Sigmoid colon (tissue), 4 donors: Measurements from ENCODE around the gene B3GAT2.

ENCODE experiments used
- POLR2AphosphoS5 ChIP-seq, 4 donors: sonication (generic); formaldehyde crosslinking; IDR thresholded peaks; one replicate each; pipeline ENCODE4 v1.6.1; 2017; ENCODE audit warnings: antibody characterized with exemption in 4 of 4
- TF ChIP-seq, protein P1 (sequence below), 4 experiments: fragments of 450-650 bp in 3 of 4; fragments of 200-600 bp in 1 of 4; IDR thresholded peaks; one replicate each; pipeline ENCODE4 v1.5.1; 2016 to 2019; ENCODE audit warnings: antibody characterized with exemption in 4 of 4, mild to moderate bottlenecking in 3 of 4, moderate library complexity in 2 of 4

DNA sequence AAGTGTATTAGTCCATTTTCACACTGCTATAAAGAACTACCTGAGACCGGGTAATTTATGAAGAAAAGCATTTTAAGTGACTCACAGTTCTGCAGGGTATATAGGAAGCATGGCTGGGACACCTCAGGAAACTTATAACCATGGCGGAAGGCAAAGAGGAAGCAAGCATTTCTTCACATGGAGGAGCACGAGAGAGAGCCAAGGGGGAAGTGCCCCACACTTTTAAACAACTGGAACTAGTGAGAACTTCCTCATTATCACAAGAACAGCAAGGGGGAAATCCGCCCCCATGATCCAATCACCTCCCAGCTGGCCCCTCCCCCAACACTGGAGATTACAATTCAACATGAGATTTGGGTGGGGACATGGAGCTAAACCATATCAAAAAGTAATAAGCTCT, 28.3 kb upstream of the B3GAT2 start:
- TF ChIP-seq, protein P1, sequence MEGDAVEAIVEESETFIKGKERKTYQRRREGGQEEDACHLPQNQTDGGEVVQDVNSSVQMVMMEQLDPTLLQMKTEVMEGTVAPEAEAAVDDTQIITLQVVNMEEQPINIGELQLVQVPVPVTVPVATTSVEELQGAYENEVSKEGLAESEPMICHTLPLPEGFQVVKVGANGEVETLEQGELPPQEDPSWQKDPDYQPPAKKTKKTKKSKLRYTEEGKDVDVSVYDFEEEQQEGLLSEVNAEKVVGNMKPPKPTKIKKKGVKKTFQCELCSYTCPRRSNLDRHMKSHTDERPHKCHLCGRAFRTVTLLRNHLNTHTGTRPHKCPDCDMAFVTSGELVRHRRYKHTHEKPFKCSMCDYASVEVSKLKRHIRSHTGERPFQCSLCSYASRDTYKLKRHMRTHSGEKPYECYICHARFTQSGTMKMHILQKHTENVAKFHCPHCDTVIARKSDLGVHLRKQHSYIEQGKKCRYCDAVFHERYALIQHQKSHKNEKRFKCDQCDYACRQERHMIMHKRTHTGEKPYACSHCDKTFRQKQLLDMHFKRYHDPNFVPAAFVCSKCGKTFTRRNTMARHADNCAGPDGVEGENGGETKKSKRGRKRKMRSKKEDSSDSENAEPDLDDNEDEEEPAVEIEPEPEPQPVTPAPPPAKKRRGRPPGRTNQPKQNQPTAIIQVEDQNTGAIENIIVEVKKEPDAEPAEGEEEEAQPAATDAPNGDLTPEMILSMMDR (IDR thresholded peaks at IDR 0.05), result no peak
- TF ChIP-seq POLR2AphosphoS5 (IDR thresholded peaks at IDR 0.05), result no peak
